NCI-H146 treated with DMSO at 0.1 percent for 48 hours (cell line): ENCODE measurements around the gene RNF151.
"Not testable (repeated sequence)": the region's sequence is repeated elsewhere in the genome, so short reads cannot be mapped to it uniquely, and the experiment has no call there.

Experiments used
- DNase-seq: peaks from one replicate; lab custom pipeline; 2025; ENCODE audit not compliant: unreplicated experiment; lab: John Stamatoyannopoulos, UW

Gene RNF151

DNA sequence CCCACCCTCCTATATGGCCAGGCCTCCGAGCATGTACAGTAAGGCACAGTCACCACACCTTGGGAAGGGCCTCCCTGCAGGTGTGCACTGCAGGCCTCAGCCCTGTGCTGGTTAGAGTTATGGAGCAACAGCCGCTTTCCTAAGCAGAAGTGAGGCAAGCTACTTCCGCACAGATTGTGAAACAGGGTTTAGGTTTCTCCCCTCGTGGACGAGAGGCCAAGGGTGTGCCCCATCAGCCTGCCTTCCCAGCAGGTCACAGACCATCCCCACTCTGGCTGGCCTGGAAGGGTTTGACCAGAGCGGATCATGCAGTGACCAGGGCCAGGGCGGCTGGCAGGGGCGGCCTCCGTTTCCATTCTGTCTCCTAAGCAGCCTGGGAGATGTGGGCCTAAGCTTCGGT, 28.3 kb upstream of the RNF151 start:
- no peak for DNase-seq

DNA sequence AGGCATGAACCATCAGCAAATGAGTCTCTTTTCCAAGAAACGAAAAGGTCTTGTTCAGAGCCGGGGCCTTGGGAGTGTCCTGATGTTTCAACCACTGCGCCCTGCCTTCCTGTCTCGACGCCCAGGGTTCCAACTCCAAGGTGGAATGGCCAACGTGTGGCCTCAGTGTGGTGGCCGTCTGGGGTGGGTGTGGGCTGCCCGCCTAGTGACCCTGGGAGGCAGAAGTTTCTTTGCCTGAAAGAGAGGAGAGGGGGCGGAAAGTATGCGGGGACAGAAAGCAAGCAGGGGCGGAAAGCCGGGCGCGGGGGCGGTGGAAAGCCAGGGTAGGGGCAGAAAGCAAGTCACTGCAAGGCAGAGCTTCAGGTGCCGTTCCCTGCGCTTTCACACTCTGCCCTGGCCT, 27.7 kb upstream of the RNF151 start:
- DNase-seq, result no peak

DNA sequence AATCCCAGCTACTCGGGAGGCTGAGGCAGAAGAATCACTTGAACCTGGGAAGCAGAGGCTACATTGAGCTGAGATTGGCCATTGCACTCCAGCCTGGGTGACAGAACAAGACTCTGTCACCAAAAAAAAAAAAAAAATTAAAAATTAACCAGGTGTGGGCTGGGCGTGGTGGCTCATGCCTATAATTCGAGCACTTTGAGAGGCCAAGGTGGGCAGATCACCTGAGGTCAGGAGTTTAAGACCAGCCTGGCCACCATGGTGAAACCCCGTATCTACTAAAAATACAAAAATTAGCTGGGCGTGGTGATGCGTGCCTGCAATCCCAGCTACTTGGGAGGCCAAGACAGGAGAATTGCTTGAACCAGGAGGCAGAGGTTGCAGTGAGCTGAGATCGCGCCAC, 26.8 kb upstream of the RNF151 start:
- not testable (repeated sequence) for DNase-seq

DNA sequence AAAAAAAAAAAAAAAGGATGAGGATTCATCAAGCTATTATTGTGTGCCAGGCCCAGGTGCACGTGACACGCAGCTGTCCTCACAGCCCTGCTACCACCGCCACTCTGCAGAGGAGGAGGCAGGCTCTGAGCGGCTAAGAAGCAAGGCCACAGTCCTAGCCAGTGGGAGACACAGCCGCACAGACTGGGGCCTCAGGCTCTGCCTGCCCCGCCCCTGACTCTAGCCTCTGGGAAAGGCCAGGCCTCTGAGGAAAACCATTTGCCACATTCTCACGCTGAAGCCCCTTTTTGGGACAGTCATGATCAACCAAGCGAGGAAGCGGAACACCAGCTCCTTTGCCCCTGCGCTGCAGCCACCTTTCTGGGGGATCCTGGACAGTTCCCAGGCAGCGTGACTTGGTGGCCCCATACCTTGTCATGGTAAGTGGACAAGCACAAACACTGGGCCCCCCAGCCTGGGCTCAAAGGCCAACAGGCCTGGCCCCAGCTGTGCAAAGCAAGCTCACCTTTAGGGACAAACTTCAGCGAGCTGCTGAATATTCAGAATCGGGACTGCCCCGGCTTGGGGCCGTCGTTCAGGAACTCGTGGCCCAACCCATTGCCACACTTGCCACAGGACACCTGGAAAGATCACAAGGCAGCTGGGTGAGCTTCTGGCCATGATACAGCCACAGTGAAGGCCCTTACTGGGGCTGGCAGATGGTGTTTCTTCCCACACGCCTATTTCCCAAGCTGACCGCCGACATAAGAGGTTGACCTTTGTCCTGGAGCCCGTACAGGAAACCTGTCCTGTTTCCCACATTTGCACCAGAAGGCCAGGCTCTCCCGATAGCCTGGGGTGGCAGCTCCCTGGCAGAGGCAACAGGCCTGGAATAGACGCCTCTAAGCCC, 26.1 kb upstream of the RNF151 start:
- no peak for DNase-seq

DNA sequence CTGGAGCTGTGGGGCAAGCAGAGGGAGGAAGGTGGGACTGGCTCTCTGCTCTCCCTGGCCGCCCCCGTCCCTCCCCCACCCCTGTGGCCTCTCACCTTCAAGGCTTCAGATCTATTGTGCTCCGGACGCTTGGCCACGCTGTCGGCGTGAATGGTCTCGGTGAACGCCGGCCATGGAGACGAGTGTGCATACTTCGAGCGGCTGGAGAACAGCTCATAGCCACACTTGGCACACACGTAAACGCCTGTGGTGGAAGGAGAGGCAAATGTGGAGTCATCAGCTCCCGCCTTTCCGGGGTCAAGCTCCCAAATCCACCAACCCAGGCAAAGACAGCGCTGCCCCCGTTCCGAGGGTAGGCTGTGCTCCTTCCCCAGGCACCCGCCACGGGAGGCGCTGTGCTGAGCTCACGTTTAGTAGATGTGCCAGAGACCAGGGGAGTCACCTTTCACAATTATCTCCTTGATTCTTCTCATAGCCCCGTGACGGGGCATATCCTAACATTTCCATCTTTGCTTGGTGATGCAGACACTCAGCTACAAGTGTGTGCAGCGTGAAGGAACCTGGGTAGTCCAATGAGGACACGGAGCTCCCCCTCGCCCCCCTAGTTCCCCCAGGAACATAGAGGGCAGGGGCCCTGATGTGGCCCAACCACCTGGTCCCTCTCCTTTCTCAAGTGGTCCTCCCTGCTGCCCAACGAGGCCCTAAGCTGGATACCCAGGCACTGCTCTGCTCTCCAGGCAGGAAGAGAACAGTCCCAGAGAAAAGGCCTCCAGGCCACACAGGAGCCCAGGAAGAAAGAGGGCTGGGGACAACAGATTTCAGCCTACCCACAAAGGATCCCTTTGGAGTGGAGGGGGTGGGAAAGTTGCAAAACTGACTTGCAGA, 25.3 kb upstream of the RNF151 start:
- DNase-seq, result no peak

DNA sequence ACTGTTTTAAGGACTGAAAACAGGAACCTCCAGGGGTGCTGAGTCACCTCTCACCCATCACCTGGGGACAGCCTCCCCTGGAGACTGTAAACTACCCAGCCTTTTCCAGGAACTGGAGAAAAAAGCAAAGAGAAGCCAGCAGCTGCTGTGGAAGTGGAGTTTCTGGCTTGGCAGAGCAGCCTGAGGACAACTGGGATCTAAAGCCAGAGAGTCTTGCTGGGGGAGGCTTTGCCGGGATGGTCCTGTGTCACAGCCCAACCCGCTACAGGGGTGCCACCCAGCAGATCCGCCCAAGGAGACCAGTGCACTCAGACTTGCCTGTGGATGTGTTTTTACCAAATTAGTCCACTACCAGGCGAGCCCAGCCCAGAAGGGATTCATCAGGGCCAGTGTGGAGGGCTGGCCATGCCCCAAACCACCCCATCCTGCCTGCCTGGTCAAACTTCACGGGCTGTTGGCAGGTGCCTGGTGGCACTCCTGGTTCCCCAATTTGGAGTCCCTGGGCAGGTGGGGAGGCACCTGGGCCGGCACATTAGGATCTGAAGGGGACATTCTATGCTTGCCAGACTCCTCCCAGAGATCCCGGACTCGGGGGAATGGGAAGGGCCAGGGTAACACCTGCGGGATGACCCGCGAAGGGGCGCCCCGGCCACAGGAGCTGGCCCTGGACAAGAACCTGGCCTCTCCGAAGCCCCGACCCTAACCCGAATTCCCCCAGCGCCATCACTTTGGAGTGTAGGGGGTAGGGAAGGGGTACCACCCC, 24.4 kb upstream of the RNF151 start:
- no peak for DNase-seq

DNA sequence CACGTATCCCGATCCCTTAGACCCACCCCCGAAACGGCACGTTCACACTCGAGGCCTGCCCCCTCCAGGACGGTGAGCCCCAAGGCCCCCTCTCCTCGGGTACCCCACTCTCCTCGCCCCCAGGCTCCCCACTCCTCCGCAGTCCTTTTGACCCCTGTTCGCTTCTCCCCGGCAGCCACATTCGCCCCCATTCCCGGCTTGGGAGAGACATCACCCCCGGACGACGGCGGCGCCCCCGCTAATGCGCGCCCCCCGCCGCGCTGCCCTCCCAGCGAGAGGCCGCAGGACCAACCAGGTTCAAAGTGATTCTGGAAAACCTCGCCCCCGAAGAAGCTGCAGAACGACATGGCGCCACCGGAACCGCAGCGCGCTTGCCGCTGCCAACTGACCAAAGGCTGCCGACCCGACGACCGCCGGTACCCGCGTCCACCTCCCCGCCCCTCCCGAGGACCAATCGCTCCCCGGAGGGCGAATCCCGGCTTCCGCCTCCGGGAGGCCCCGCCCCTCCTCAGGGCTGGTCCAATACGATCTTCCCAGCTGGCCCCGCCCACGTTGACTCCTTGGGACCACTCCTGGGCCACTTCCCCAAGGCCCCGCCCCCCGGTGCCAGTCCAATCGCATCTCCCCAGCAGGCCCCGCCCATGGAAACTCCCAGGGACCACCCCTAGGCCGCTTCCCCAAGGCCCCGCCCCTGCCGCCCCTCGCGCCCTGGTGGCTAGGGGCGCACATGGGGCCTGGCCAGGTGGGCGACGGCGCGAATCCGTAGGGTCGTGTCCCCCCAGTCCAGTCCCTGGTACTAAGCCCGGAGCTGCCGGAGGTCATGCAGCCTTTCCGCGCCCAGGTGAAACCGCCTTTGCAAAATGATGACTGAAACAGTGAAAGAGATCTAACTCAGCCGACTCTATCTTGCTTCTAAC, 23.6 kb upstream of the RNF151 start, which contains the start of gene MSRB1:
TSS of gene MSRB1 (minus strand) at position 390 of the 917 bp plus-strand sequence. CDS start at position 347, 43 bp downstream.
- peak; percentile 99 for DNase-seq

DNA sequence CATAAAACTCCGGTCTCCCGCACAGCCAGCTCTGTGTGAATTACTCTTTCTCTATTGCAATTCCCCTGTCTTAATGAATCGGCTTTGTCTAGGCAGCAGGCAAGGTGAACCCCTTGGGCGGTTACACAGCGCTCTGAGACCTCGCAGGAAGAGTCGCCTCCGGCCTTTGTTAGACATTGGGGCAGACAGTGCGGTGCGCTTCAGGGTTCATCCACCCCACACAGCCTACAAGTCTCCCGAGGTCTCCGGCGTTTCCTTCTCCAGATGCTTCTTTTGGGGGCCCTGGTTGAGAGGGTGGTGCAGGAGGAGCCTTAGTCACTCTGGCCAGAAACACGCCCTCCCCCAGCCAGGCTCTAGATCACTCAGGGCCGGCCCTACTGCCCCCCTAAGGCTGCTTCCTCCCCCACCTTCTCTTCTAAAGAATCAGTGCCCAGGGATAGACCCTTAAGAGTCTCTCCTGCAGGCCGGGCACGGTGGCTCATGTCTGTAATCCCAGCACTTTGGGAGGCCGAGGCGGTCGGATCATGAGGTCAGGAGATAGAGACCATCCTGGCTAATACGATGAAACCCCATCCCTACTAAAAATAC, 21.9 kb upstream of the RNF151 start:
- DNase-seq, result no peak

DNA sequence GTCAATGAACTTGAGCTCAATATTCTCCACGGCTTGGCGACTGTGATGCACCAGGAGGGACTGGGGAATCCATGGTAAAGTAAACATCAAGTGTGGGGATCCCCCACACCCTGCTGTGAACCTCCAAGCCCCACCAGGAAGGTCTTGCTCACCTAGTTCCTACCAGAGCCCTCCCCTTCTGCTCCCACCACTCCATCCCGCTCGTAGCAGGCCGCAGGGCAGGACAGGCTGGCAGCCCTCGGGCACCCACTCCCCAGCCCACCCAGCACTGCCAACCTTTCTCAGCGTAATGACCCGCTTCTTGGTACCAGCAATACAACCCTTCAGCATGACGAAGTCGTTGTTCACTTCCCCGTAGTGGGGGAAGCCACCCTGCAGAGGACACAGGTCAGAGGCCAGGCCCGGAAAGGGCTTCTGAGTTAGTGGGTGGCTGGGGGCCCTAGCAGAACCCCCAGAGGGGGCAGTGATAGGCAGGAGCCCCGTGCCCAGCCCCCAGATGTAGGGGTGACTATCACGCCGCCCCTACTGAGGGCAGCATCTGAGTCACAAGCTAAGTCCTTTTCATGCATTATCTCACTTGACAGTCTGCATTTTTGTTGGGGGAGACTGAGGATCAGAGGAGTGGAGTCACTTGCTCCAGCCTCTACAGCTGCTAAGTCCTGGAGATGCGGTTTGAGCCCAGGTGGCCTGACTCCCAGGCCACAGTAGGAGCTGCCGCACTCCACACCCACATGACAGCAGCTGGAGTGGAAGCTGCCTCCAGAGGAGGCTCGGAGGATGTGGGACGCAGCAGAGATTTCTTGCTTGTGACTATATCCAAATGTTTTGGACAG, 20.9 kb upstream of the RNF151 start:
- no peak for DNase-seq

DNA sequence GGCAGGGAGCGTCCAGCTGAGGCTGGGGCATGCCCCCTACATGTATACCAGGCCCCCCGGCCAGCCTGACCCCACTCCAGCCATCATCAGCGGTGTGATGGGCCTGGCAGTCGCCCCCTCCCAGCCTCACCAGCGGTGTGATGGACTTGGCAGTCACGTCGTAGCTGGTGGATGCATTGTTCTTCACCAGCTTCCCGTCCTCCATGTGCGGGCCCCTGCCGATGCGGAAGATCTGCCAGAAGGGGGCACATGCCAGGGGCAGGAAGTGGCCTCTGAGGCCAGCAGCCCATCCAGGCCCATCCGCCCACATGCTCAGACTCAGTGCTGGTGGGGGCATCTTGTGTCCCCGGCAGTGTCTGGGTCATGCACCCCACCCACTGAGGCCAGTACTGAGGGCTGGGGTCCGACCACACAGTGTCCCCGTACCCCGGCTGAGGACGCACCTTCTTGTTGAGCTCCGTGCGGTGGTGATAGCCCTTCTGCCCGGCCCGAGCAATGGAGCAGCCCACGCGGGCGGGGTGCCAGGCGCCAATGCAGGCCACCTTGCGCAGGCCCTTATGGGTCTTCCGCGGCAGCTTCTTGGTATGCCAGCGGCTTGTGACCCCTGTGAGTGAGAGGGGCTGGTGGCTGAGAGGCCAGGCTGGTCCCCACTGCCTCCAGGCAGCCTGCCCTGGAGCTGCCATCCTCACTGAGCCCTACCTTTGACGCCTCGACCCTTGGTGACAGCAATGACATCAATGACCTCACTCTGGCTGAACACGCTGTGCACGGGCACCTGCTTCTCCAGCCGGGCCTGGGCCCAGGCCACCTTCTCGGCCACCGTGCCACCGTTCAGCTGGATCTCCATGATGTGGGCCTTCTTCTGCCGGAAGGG, 19.9 kb upstream of the RNF151 start:
- no peak for DNase-seq

DNA sequence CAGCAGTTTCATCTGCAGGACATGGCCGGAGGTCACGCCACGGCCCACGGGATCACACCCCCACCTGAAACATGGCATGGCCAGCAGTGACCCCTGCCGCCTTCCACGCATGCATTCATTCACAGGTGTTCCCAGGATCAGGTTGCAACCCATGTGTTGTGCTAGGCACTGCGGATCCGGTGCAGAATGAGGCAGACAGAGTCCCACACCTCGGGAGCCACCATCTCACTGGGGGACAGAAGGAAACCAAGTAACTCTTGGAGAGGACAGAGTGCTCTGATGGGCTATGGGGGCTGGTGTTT, 19.3 kb upstream of the RNF151 start:
- no peak for DNase-seq

DNA sequence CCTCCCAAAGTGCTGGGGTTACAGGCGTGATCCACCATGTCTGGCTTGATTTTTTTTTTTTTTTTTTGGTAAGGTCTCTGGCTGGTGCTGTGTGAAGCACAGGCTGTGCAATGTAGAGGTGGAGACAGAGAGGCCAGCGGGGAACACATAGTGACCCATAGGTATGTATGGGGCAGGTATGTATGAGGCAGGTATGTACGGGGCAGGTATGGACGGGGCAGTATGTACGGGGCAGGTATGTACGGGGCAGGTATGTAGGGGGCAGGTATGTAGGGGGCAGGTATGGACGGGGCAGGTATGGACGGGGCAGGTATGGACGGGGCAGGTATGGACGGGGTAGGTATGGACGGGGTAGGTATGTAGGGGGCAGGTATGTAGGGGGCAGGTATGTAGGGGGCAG, 17.1 kb upstream of the RNF151 start:
- no peak for DNase-seq

DNA sequence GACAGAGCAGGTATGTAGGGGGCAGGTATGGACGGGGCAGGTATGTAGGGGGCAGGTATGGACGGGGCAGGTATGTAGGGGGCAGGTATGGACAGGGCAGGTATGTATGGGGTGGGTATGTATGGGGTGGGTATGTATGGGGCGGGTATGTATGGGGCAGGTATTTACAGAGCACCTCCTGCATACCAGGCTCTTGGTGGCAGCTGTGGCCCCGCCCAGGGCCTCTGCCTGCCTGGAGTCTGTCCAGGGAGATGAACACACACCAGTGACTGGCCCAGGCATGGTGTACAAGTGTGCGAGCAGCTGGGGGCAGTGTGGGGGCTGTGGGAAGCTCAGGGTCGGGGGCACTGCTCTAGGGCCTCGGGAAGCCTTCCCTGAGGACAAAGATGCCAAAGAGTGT, 16.6 kb upstream of the RNF151 start:
- no peak for DNase-seq

DNA sequence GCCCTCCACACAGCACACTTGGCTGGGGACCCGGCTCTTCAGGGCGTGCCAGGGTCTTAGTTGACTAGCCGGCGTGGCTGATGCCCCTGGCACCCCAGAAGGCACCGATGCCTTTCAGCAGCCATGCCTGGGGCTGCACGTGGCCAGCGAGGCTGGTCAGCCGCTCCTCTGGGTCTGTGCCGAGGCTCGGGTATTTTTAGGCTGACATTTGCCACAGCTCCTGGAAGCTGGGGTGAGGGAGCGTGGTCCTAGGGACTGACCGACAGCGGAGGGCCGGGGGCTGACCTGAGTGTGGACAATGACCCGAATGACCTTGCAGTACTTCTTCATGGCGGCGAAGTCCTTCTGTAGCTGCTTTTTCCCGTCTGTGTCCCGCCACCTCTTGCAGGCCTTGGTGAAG, 16.1 kb upstream of the RNF151 start:
- DNase-seq, result no peak

DNA sequence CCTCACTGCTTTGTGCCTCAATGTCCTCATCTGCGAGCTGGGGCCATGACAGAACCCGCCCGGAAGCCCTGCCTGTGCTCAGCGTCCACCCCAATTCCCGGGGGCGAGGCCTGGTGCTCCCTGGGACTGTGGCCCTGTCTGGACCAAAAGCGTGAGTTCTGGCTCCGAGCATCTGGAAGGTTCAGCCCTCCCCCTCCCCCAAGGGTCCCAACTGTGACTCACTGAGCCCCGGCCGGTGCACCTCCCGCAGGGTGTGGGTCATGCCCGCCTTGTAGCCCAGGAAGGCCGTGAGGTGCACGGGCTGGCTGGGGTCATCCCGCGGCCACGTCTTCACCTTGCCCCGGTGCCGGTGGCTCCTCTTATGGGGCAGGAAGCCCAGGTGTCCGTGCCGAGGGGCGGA, 12.9 kb upstream of the RNF151 start:
- no peak for DNase-seq

DNA sequence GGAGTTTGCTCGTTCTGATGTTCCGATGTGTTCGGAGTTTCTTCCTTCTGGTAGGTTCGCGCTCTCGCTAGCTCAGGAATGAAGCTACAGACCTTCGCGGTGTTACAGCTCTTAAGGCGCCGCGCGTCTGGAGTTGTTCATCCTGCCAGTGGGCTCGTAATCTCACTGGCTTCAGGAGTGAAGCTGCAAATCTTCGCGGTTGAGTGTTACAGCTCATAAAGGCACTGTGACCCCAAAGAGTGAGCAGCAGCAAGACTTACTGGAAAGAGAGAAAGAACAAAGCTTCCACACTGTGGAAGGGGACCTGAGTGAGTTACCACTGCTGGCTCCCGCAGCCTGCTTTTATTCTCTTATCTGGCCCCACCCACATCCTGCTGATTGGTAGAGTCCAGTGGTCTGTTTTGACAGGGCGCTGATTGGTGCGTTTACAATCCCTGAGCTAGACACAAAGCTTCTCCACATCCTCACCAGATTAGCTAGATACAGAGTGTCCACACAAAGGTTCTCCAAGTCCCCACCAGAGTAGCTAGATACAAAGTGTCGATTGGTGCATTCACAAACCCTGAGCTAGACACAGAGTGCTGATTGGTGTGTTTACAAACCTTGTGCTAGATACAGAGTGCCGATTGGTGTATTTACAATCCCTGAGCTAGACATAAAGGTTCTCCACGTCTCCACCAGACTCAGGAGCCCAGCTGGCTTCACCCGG, 9.1 kb upstream of the RNF151 start:
- DNase-seq, result not testable (repeated sequence)

DNA sequence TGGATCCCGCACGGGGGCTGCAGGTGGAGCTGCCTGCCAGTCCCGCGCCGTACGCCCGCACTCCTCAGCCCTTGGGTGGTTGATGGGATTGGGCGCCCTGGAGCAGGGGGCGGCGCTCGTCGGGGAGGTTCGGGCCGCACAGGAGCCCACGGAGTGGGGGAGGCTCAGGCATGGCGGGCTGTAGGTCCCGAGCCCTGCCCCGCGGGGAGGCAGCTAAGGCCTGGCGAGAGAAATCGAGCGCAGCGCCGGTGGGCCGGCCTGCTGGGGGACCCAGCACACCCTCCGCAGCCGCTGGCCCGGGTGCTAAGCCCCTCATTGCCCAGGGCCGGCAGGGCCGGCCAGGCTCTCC, 8.5 kb upstream of the RNF151 start:
- not testable (repeated sequence) for DNase-seq
